ENCODE measurements around the gene CREB3L2. TPM values are rescaled to one million over a fixed set of nuclear protein-coding genes. Genes with fewer than 3 reads are reported as not detected.

CREB3L2 gene
- total and polyA plus RNA-seq, 2 of the 13 experiments (the other 11 are each of a cell fraction or from before 2014, with no cell fraction given), result 22.1 to 41.1 TPM

- no peak for TF ChIP-seq ZNF639 (CRISPR knock-in tag; conservative IDR thresholded peaks at IDR 0.05)
- no peak for TF ChIP-seq PREB (CRISPR knock-in tag; IDR thresholded peaks at IDR 0.05)
- TF ChIP-seq SCMH1 (CRISPR knock-in tag; IDR thresholded peaks at IDR 0.05; ENCODE audit: borderline replicate concordance), result no peak
- TF ChIP-seq GATAD2A (CRISPR knock-in tag; IDR thresholded peaks at IDR 0.05), result 0 out of 2 replicates have a peak, but pooled peaks have one; percentile 54
- TF ChIP-seq BCL6 (CRISPR knock-in tag; IDR thresholded peaks at IDR 0.05), result 0 out of 2 replicates have a peak, but pooled peaks have one; percentile 8
- TF ChIP-seq EED (CRISPR knock-in tag; IDR thresholded peaks at IDR 0.05), result no peak
- TF ChIP-seq HNF4A (CRISPR knock-in tag; IDR thresholded peaks at IDR 0.05), result peak; percentile 56
- TF ChIP-seq ZNF251 (CRISPR knock-in tag; IDR thresholded peaks at IDR 0.05), result no peak
- peak; percentile 36; the same call in 1 of the 2 replicates for TF ChIP-seq ZNF644 (CRISPR knock-in tag; IDR thresholded peaks at IDR 0.05; ENCODE audit: low read depth)
- TF ChIP-seq ELF3 (CRISPR knock-in tag; IDR thresholded peaks at IDR 0.05), result peak; percentile 97
- no peak for TF ChIP-seq ZMYM2 (CRISPR knock-in tag; IDR thresholded peaks at IDR 0.05)
- TF ChIP-seq MEF2D (CRISPR knock-in tag; IDR thresholded peaks at IDR 0.05), result no peak
- no peak for TF ChIP-seq FOXP1 (IDR thresholded peaks at IDR 0.05)
- TF ChIP-seq FOXP1 (CRISPR knock-in tag; IDR thresholded peaks at IDR 0.05), result peak; percentile 62; the same call in 1 of the 2 replicates
- peak; percentile 40; the same call in 1 of the 2 replicates for TF ChIP-seq SAP130 (CRISPR knock-in tag; IDR thresholded peaks at IDR 0.05; ENCODE audit: low read depth)
- no peak for TF ChIP-seq ZNF577 (CRISPR knock-in tag; IDR thresholded peaks at IDR 0.05; ENCODE audit: borderline replicate concordance, low read depth)
- no peak for TF ChIP-seq ZNF550 (CRISPR knock-in tag; IDR thresholded peaks at IDR 0.05; ENCODE audit: borderline replicate concordance)
- TF ChIP-seq ZNF121 (CRISPR knock-in tag; IDR thresholded peaks at IDR 0.05), result no peak
- no peak for TF ChIP-seq ZNF275 (CRISPR knock-in tag; IDR thresholded peaks at IDR 0.05; ENCODE audit: borderline replicate concordance)
- TF ChIP-seq ZNF24 (IDR thresholded peaks at IDR 0.05), result no peak
- peak; percentile 13; the same call in 1 of the 2 replicates for TF ChIP-seq MIXL1 (CRISPR knock-in tag; IDR thresholded peaks at IDR 0.05)
- no peak for TF ChIP-seq YEATS4 (CRISPR knock-in tag; IDR thresholded peaks at IDR 0.05; ENCODE audit: borderline replicate concordance)
- no peak for TF ChIP-seq TFAP4 (IDR thresholded peaks at IDR 0.05; ENCODE audit: borderline replicate concordance, low read depth)
- TF ChIP-seq USF2 (IDR thresholded peaks at IDR 0.05; ENCODE audit: low read depth, low read length), result no peak
- no peak for TF ChIP-seq USF2 (CRISPR knock-in tag; IDR thresholded peaks at IDR 0.05; ENCODE audit: borderline replicate concordance)
- TF ChIP-seq ZBTB7B (CRISPR knock-in tag; IDR thresholded peaks at IDR 0.05), result no peak
- TF ChIP-seq MAX (IDR thresholded peaks at IDR 0.05), result no peak
These were observed 110.8 kb downstream of the CREB3L2 start (continued) for GRCh38 chr7:137891016-137891655.
